ENCODE data around the gene PELO. TPM values are rescaled to one million over a fixed set of nuclear protein-coding genes. Genes with fewer than 3 reads are reported as not detected.
A peak's percentile ranks its signal among the peaks of the same experiment; 100 is the strongest.

Gene PELO
- total and polyA plus RNA-seq, 9 of the 15 experiments (the other 6 are each of a cell fraction or from before 2014, with no cell fraction given): 5.8 to 14.6 (median 9.6) TPM

DNA sequence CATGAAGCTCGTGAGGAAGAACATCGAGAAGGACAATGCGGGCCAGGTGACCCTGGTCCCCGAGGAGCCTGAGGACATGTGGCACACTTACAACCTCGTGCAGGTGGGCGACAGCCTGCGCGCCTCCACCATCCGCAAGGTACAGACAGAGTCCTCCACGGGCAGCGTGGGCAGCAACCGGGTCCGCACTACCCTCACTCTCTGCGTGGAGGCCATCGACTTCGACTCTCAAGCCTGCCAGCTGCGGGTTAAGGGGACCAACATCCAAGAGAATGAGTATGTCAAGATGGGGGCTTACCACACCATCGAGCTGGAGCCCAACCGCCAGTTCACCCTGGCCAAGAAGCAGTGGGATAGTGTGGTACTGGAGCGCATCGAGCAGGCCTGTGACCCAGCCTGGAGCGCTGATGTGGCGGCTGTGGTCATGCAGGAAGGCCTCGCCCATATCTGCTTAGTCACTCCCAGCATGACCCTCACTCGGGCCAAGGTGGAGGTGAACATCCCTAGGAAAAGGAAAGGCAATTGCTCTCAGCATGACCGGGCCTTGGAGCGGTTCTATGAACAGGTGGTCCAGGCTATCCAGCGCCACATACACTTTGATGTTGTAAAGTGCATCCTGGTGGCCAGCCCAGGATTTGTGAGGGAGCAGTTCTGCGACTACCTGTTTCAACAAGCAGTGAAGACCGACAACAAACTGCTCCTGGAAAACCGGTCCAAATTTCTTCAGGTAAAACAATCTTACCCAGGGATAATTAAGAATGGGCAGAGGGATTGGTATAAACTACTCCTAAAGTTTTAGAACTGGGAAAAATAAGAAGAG, 12.9 kb downstream of the PELO start (continued):
- TF ChIP-seq RCOR1 (IDR thresholded peaks at IDR 0.05; ENCODE audit: borderline replicate concordance in 1 of 2, low read depth in 2 of 2, low read length in 2 of 2) (peak in 1 of 2 experiments; percentile 59; a peak in 1 of 4 replicates), YY1 (IDR thresholded peaks at IDR 0.05; ENCODE audit: borderline replicate concordance in 1 of 3, control insufficient read depth in 1 of 3, extremely low read depth in 1 of 3, insufficient read depth in 3 of 3, insufficient read length in 1 of 3, insufficient replicate concordance in 2 of 3, low read depth in 1 of 3, low read length in 2 of 3) (peak in 1 of 3 experiments; percentile 67), HSF4 (CRISPR knock-in tag; IDR thresholded peaks at IDR 0.05; ENCODE audit: borderline replicate concordance) (no peak), PTTG1 (tag; IDR thresholded peaks at IDR 0.05; ENCODE audit: low read depth) (no peak), TEAD1 (CRISPR knock-in tag; IDR thresholded peaks at IDR 0.05) (peak in 1 of 2 experiments; percentile 56; a peak in 1 of 4 replicates), GABPB2 (CRISPR knock-in tag; conservative IDR thresholded peaks at IDR 0.05) (no peak), ZBTB1 (CRISPR knock-in tag; IDR thresholded peaks at IDR 0.05; ENCODE audit: borderline replicate concordance, low read depth) (no peak), RBBP5 (IDR thresholded peaks at IDR 0.05; ENCODE audit: borderline replicate concordance, insufficient read depth, low read length, poor library complexity, severe bottlenecking) (no peak), ZNF778 (CRISPR knock-in tag; IDR thresholded peaks at IDR 0.05) (no peak), NCOR1 (IDR thresholded peaks at IDR 0.05) (no peak), ARHGAP35 (IDR thresholded peaks at IDR 0.05; ENCODE audit: partially characterized antibody) (no peak), SPI1 (IDR thresholded peaks at IDR 0.05; ENCODE audit: borderline replicate concordance, low read depth, low read length) (no peak), USF2 (CRISPR knock-in tag; IDR thresholded peaks at IDR 0.05) (no peak), CHCHD3 (CRISPR knock-in tag; IDR thresholded peaks at IDR 0.05) (no peak)
- TF ChIP-seq, protein P1, sequence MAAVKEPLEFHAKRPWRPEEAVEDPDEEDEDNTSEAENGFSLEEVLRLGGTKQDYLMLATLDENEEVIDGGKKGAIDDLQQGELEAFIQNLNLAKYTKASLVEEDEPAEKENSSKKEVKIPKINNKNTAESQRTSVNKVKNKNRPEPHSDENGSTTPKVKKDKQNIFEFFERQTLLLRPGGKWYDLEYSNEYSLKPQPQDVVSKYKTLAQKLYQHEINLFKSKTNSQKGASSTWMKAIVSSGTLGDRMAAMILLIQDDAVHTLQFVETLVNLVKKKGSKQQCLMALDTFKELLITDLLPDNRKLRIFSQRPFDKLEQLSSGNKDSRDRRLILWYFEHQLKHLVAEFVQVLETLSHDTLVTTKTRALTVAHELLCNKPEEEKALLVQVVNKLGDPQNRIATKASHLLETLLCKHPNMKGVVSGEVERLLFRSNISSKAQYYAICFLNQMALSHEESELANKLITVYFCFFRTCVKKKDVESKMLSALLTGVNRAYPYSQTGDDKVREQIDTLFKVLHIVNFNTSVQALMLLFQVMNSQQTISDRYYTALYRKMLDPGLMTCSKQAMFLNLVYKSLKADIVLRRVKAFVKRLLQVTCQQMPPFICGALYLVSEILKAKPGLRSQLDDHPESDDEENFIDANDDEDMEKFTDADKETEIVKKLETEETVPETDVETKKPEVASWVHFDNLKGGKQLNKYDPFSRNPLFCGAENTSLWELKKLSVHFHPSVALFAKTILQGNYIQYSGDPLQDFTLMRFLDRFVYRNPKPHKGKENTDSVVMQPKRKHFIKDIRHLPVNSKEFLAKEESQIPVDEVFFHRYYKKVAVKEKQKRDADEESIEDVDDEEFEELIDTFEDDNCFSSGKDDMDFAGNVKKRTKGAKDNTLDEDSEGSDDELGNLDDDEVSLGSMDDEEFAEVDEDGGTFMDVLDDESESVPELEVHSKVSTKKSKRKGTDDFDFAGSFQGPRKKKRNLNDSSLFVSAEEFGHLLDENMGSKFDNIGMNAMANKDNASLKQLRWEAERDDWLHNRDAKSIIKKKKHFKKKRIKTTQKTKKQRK (IDR thresholded peaks at IDR 0.05; ENCODE audit: borderline replicate concordance, low read depth, low read length): no peak
- TF ChIP-seq, protein P2, sequence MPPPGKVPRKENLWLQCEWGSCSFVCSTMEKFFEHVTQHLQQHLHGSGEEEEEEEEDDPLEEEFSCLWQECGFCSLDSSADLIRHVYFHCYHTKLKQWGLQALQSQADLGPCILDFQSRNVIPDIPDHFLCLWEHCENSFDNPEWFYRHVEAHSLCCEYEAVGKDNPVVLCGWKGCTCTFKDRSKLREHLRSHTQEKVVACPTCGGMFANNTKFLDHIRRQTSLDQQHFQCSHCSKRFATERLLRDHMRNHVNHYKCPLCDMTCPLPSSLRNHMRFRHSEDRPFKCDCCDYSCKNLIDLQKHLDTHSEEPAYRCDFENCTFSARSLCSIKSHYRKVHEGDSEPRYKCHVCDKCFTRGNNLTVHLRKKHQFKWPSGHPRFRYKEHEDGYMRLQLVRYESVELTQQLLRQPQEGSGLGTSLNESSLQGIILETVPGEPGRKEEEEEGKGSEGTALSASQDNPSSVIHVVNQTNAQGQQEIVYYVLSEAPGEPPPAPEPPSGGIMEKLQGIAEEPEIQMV (tag; conservative IDR thresholded peaks at IDR 0.05; ENCODE audit: low read depth): no peak
- TF ChIP-seq, protein P3, sequence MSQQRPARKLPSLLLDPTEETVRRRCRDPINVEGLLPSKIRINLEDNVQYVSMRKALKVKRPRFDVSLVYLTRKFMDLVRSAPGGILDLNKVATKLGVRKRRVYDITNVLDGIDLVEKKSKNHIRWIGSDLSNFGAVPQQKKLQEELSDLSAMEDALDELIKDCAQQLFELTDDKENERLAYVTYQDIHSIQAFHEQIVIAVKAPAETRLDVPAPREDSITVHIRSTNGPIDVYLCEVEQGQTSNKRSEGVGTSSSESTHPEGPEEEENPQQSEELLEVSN (IDR thresholded peaks at IDR 0.05; ENCODE audit: borderline replicate concordance in 1 of 2, extremely low read depth in 1 of 2, insufficient read depth in 1 of 2, insufficient read length in 1 of 2, low read depth in 1 of 2, low read length in 1 of 2, poor library complexity in 1 of 2, severe bottlenecking in 1 of 2): no peak
